ENCODE results near the gene USP9X.
A peak's percentile ranks its signal among the peaks of the same experiment; 100 is the strongest.

USP9X gene

DNA sequence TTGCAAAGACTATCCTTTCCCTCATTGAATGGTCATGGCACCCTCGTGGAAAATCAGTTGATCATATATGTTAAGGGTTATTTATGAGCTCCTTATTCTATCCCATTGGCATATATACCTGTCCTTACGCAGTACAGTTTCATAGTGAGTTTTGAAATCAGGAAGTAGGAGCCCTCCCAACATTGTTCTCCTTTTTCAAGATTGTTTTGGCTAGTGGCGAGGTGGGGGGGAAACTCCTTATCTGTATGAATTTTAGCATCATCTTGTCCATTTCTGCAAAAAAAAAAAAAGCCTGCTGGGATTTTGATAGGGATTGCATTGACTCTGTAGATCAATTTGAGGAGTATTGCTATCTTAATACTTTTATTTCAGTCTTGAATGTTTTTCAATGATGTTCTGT is 2.5 kb upstream of the USP9X start (continued):
- TF ChIP-seq, protein P1, sequence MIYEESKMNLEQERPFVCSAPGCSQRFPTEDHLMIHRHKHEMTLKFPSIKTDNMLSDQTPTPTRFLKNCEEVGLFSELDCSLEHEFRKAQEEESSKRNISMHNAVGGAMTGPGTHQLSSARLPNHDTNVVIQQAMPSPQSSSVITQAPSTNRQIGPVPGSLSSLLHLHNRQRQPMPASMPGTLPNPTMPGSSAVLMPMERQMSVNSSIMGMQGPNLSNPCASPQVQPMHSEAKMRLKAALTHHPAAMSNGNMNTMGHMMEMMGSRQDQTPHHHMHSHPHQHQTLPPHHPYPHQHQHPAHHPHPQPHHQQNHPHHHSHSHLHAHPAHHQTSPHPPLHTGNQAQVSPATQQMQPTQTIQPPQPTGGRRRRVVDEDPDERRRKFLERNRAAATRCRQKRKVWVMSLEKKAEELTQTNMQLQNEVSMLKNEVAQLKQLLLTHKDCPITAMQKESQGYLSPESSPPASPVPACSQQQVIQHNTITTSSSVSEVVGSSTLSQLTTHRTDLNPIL (CRISPR knock-in tag; IDR thresholded peaks at IDR 0.05; ENCODE audit: low read depth) = no peak
- no peak for TF ChIP-seq RARB (CRISPR knock-in tag; IDR thresholded peaks at IDR 0.05)

DNA sequence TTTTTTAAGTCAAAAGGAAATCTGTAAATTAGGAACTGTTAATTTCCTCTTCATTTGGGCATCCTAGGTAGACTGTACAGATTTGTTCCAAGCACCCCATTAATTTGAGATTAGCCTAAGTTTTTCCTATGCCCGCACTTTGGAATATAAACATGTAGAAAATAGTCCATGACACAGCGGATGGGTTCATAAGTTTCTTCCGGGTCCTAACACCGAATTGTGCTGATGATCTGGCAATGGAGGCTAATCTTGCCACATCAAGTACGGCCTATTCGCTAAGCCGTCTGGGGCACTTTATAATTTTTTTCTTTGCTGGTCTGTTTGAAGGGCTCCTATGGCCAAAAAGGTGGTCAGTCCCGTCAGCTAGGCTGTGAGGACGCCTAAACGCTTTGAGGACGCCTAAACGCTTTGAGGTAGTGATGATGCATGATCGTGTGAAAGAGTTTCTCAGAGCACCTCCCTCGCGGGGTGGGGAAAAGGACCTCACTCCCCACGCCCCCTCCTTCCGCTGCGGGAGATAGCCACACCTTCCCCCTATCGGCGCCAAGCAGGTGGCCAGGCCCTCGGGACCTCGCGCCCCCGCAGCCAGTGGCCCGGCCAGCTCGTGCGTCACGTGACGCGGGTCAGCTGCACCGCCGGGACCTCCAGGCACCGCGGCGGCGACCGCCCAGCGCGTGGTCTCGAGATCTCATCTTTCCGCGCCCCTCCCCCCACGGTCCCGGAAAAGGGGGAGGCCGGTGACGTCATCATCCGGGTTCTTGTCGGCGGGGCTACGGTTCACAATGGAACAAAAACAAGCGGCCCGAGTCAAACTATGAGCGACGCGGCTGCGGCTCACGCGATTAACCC is 977 bp upstream of the USP9X start:
- ATAC-seq = peak; percentile 72

DNA sequence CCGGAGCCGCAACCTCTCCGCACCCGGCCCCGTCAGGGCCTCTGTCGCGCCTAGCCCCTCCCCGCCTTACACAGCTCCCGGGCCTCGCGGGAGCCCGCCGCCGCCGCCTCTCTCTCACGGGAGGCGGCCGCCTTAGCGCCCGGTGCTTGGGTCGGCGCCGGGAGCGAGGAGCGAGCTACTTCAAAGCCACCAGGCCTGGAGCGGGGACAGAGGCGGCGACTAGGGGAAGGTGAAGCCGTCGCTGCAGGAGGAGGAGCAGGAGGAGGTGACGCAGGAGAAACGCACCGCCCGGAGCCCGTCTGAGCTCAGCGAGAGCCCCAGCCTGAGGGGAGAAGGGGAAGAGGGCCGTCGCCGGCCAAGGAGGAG is 250 bp downstream of the USP9X start:
- ATAC-seq = peak; percentile 68
- TF ChIP-seq ZNF70 (CRISPR knock-in tag; IDR thresholded peaks at IDR 0.05) (no peak), PPARA (CRISPR knock-in tag; IDR thresholded peaks at IDR 0.05; ENCODE audit: borderline replicate concordance) (no peak), ISL1 (CRISPR knock-in tag; IDR thresholded peaks at IDR 0.05) (no peak), TOX (CRISPR knock-in tag; IDR thresholded peaks at IDR 0.05; ENCODE audit: borderline replicate concordance) (no peak), OSR1 (CRISPR knock-in tag; IDR thresholded peaks at IDR 0.05) (no peak), ZC3H10 (CRISPR knock-in tag; IDR thresholded peaks at IDR 0.05) (no peak), ZFP30 (CRISPR knock-in tag; IDR thresholded peaks at IDR 0.05) (no peak), ESRRG (CRISPR knock-in tag; IDR thresholded peaks at IDR 0.05) (no peak), ZFP3 (CRISPR knock-in tag; IDR thresholded peaks at IDR 0.05) (no peak), BACH2 (CRISPR knock-in tag; IDR thresholded peaks at IDR 0.05; ENCODE audit: borderline replicate concordance) (no peak), RARB (CRISPR knock-in tag; IDR thresholded peaks at IDR 0.05) (no peak), GLIS3 (CRISPR knock-in tag; IDR thresholded peaks at IDR 0.05) (no peak; the same call in 1 of the 2 replicates), ARNTL (CRISPR knock-in tag; IDR thresholded peaks at IDR 0.05; ENCODE audit: borderline replicate concordance, low read depth) (no peak)
- TF ChIP-seq, protein P1 (CRISPR knock-in tag; IDR thresholded peaks at IDR 0.05; ENCODE audit: low read depth) = no peak

More for the DNA sequence above, 977 bp upstream of the USP9X start:
- TF ChIP-seq PPARA (CRISPR knock-in tag; IDR thresholded peaks at IDR 0.05; ENCODE audit: borderline replicate concordance) (peak; percentile 91), ZNF8 (CRISPR knock-in tag; IDR thresholded peaks at IDR 0.05) (peak; percentile 9; the same call in 1 of the 2 replicates), ZFP3 (CRISPR knock-in tag; IDR thresholded peaks at IDR 0.05) (peak; percentile 84), ISL1 (CRISPR knock-in tag; IDR thresholded peaks at IDR 0.05) (0 out of 2 replicates have a peak, but pooled peaks have one; percentile 4), SNAI2 (CRISPR knock-in tag; IDR thresholded peaks at IDR 0.05) (peak; percentile 98), ZNF565 (CRISPR knock-in tag; conservative IDR thresholded peaks at IDR 0.05; ENCODE audit: low read depth) (peak; percentile 67; the same call in 1 of the 2 replicates), ZFP30 (CRISPR knock-in tag; IDR thresholded peaks at IDR 0.05) (peak; percentile 74), ZNF70 (CRISPR knock-in tag; IDR thresholded peaks at IDR 0.05) (peak; percentile 65), ARNTL (CRISPR knock-in tag; IDR thresholded peaks at IDR 0.05; ENCODE audit: borderline replicate concordance, low read depth) (no peak), ZC3H10 (CRISPR knock-in tag; IDR thresholded peaks at IDR 0.05) (0 out of 2 replicates have a peak, but pooled peaks have one; percentile 46), ESRRG (CRISPR knock-in tag; IDR thresholded peaks at IDR 0.05) (peak; percentile 57; the same call in 1 of the 2 replicates), BACH2 (CRISPR knock-in tag; IDR thresholded peaks at IDR 0.05; ENCODE audit: borderline replicate concordance) (0 out of 2 replicates have a peak, but pooled peaks have one; percentile 72), RARB (CRISPR knock-in tag; IDR thresholded peaks at IDR 0.05) (no peak), CSDC2 (CRISPR knock-in tag; IDR thresholded peaks at IDR 0.05) (0 out of 2 replicates have a peak, but pooled peaks have one; percentile 88), OSR1 (CRISPR knock-in tag; IDR thresholded peaks at IDR 0.05) (no peak)
- TF ChIP-seq, protein P2, sequence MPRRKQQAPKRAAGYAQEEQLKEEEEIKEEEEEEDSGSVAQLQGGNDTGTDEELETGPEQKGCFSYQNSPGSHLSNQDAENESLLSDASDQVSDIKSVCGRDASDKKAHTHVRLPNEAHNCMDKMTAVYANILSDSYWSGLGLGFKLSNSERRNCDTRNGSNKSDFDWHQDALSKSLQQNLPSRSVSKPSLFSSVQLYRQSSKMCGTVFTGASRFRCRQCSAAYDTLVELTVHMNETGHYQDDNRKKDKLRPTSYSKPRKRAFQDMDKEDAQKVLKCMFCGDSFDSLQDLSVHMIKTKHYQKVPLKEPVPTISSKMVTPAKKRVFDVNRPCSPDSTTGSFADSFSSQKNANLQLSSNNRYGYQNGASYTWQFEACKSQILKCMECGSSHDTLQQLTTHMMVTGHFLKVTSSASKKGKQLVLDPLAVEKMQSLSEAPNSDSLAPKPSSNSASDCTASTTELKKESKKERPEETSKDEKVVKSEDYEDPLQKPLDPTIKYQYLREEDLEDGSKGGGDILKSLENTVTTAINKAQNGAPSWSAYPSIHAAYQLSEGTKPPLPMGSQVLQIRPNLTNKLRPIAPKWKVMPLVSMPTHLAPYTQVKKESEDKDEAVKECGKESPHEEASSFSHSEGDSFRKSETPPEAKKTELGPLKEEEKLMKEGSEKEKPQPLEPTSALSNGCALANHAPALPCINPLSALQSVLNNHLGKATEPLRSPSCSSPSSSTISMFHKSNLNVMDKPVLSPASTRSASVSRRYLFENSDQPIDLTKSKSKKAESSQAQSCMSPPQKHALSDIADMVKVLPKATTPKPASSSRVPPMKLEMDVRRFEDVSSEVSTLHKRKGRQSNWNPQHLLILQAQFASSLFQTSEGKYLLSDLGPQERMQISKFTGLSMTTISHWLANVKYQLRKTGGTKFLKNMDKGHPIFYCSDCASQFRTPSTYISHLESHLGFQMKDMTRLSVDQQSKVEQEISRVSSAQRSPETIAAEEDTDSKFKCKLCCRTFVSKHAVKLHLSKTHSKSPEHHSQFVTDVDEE (CRISPR knock-in tag; IDR thresholded peaks at IDR 0.05) = peak; percentile 88
- TF ChIP-seq, protein P1 (CRISPR knock-in tag; IDR thresholded peaks at IDR 0.05; ENCODE audit: low read depth) = peak; percentile 75; the same call in 1 of the 2 replicates
- TF ChIP-seq, protein P3, sequence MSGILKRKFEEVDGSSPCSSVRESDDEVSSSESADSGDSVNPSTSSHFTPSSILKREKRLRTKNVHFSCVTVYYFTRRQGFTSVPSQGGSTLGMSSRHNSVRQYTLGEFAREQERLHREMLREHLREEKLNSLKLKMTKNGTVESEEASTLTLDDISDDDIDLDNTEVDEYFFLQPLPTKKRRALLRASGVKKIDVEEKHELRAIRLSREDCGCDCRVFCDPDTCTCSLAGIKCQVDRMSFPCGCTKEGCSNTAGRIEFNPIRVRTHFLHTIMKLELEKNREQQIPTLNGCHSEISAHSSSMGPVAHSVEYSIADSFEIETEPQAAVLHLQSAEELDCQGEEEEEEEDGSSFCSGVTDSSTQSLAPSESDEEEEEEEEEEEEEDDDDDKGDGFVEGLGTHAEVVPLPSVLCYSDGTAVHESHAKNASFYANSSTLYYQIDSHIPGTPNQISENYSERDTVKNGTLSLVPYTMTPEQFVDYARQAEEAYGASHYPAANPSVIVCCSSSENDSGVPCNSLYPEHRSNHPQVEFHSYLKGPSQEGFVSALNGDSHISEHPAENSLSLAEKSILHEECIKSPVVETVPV (CRISPR knock-in tag; IDR thresholded peaks at IDR 0.05) = peak; percentile 28; the same call in 1 of the 2 replicates
- TF ChIP-seq, protein P4, sequence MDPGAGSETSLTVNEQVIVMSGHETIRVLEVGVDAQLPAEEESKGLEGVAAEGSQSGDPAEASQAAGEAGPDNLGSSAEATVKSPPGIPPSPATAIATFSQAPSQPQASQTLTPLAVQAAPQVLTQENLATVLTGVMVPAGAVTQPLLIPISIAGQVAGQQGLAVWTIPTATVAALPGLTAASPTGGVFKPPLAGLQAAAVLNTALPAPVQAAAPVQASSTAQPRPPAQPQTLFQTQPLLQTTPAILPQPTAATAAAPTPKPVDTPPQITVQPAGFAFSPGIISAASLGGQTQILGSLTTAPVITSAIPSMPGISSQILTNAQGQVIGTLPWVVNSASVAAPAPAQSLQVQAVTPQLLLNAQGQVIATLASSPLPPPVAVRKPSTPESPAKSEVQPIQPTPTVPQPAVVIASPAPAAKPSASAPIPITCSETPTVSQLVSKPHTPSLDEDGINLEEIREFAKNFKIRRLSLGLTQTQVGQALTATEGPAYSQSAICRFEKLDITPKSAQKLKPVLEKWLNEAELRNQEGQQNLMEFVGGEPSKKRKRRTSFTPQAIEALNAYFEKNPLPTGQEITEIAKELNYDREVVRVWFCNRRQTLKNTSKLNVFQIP (CRISPR knock-in tag; IDR thresholded peaks at IDR 0.05; ENCODE audit: borderline replicate concordance, low read depth) = no peak

Data from SK-N-SH treated with all-trans-retinoic acid at 6 μM for 48 hours (cell line).